ENCODE measurements around the gene LARP1.
"Not testable (repeated sequence)": the region's sequence is repeated elsewhere in the genome, so short reads cannot be mapped to it uniquely, and the experiment has no call there.

Gene LARP1

DNA sequence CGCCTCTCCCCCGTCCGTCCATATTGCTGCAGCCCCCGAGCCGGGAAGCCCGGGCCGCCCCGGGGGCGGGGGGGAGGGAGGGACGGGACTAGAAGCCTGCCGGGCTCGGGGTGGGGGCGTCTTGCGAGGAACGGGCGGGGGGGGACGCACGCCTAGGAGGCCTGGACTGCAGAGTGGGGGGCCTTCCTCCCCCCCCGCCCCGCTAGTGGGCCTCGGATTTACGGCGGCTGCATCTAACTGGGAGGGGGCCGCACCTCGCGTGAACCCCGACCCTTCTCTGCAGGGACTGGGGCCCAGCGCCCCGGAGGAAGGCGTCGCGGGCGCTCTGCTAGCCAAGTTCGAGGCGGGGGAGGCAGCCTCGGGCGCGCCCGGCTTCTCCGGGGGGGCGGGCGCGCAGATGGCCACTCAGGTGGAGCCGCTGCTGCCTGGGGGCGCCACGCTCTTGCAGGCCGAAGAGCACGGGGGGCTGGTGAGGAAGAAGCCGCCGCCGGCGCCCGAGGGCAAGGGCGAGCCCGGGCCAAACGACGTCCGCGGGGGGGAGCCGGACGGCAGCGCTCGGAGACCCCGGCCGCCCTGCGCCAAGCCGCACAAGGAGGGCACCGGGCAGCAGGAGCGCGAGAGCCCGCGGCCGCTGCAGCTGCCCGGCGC lies at the start of gene LARP1:
Gene LARP1, plus strand, starts transcription at position 17 of the 648 bp plus-strand sequence. Its CDS starts 381 bp downstream, at position 398.
- DNase-seq: no peak

DNA sequence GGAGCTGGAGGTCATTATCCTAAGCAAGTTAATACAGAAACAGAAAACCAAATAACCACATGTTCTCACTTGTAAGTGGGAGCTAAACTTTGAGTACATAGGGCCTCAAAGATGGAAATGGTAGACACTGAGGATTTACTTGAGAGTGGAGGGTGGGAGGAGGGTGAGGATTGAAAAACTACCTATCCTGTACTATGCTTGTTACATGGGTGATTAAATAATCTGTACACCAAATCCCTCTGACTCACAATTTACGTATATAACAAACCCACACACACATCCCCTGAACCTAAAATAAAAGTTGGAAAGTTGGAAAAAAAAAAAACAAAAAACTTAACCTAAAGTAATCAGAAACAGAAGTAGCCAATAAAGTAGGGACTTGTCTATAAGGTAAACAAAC lies 48.8 kb upstream of the LARP1 start:
- no peak for DNase-seq

DNA sequence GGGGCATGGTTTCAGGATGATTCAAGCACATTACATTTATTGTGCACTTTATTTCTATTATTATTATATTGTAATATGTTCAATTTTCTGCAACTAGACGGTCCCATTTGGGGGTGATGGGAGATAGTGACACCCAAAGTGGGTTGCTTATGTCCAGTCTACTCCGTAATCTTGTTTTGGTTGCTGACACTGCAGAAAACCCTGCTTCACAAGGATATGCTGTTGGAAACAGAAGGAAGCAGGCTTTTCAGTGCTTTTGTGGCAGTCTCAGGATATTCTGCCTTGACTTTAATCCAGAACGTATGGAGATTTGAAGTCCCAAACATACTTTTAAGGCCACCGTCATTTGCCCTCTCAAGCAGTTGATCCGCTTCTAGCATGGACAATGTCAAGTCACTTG lies 47.5 kb upstream of the LARP1 start:
- no peak for DNase-seq

DNA sequence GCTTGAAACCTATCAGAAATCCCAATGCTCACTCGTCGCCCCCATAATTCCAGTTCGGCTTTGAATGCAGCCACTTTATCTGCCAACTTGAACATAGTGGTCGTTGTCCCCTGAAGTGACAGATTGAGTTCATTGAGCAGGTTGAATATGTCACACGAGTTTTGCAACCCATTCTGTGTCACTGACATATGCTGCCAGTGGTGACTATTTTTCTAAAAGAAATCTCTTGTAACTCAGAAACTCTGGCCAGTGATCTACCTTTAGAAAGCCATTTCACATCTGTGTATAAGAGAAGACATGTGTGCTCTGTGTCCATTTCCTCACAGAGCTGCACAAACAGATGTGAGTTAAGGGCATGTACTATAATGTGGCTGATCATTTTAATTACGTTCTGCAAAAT lies 47.0 kb upstream of the LARP1 start:
- no peak for DNase-seq

DNA sequence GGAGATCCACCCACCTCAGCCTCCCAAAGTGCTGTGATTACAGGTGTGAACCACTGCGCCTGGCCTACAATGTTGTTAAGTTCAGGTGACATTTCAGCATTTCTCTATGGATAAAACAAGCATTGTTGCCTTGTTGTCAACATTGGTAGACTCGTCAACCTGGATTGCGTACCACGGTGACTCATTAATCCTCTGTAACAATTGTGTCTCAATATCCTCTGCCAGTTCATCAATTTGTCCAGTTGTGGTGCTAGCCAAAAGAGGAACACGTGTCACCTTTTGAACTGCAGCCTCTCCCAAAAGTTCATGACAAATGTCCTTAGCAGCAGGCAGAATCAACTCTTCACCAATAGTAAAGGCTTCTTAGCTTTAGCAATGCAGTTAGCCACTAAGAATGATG lies 46.3 kb upstream of the LARP1 start:
- no peak for DNase-seq

DNA sequence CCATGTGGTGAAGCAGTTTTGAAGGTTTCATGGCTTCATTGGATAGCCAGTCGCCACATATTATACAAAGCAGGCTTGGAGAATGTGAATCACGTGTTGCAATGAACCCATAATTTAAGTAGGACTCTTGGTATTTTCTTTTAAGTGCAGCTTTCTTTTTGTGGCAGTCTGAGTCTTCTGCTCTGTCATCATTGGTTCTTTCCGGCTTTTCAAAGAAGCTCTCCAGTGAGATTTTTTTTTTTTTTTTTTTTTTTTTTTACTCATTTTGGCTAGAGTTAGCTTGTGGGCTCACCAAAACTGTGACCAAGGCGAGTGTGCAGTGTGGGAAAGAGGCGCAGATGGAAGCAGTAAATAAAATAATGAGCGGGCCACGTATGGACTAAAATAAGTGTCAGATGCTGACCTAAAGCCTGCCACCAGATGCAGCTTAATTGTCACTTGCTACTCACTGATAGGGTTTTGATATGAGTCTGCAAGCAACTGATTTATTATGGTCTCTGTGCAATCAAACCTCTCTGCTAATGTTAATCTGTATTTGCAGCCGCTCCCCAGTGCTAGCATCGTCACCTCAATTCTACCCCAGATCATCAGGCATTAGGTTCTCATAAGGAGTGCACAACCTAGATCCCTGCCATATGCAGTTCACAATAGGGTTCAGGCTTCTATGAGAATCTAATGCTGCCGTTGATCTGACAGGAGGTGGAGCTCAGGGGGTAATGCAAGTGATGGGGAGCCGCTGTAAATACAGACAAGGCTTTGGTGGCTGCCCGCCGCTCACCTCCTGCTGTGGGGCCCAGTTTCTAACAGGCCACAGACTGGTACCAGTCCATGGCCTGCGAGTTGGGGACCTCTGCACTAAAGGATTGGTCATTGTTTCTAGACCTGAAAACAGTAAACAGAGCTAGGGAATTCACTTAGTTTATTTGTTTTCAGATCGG lies 45.5 kb upstream of the LARP1 start:
- DNase-seq: no peak

DNA sequence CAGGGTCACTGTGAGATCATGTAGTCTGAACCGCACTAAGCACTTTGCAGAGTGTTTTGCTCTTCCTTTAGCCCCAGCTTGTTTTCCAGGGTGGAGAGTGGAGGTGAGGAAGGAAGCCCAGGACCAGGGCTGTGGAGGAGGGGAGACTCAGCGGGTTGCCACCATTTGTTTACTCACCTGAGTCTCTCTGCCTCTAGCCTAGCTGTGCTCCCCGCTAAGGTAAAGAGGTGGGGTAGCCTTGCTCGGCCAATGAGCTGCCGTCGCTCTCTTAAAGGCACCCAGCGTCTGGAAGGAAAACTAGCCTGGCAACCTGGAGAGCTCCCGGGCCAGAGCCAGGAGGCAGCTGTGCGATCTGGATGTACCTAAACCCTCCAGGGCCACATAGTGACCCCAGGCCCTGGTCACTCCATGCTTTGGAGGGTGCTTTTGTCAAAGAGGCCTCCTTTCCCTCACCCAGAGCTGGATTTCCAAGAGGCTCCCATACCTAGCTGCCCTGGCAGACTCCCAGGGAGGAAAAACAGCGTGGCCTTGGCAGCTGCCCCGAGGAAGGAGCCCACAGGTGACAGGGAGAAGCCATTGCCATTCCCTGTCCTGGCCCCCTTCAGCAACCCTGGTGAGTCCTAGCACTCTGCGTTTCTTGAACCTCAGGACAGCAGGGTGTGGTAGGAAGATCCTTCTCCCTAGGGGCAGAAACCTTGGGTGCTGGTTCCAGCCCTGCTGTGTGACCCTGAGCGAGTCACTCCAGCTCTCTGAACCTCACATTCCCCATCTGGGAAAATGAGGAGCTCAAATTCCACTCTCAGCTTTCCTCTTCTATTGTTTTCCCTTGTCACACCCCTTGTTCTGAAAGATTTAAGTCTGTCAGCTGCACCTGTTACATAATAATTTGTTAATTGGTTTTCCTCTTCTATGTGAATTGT lies 42.4 kb upstream of the LARP1 start:
- no peak for DNase-seq

DNA sequence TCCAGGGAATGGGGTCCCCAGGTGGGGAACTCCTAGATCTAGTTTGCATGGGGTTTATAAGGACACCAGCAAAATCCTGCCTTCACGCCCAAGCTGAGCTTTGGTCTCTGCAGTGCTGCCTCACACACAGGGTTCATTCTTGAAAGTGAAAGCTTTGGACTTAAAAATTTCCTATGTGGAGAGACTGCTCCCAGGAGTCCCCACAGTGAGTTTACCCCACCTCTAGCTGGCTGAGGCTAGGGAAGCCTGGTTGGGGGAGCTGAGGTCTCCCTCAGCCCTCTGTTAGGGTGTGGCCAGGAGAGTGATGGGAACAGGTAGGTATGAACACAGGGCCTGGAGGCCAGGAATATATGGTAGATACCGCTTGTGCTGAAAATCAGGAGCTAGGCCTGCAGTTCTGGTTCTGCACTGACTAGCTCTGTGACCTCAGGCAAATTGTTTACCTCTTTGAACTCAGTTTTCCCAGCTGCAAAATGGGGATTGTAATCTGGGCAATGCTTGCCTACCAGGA lies 41.5 kb upstream of the LARP1 start:
- no peak for DNase-seq

DNA sequence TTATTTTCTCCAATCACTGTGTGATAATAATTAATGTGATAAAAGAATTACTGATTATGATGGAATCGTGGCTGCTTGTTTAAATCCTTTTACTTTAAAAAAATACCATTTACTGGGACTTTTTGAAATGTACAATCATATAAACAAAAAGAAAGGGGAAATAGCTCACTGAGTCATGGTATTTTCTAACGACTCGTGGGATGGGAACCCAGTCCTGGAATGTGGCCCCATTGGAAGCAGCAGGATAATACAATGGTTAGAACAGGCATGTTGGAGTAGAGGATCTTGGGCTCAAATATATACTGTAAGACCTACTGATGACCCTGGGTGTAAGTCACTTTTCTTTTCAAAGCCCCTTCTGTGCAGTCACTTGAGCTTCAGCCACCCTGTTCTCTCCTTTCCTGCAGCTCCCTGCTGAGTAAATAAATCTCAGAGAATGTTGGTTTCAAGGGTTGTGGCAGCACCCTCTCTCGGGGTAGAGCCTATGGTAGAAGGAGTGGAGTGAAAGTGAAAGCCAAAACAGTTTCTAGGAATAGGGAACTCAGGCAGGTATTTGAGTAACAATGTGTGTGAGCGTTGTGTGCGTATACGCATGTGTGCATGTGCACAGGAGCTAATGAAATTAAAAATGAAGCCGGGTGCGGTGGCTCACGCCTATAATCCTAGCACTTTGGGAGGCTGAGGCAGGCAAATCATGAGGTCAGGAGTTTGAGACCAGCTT lies 40.8 kb upstream of the LARP1 start:
- no peak for DNase-seq

DNA sequence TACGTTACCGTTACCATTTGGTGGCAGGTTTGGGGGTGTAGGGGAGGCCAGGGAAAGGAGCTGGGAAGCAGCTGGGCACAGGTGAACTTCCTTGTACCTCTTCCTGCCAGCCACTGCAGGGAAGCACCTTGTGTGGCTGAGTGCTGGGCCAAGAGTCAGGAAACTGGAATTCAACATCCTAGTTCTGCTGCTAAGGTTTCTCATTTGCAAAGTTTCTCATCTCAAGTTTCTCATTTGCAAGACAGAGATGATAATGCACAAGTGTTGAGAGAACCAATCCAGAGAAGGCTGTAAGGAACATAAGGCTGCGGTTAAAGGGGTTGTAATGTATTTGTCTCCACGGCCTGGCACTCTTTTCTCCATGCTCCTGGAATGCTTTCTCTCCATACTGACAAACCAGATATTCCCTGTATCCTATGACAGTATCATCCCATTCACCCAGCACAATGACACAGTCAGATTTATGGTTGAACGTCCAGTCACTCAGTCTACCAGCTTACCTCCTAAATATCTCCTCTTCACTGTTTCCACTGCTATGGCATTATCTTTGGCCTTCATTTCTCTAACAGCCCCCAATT lies 33.6 kb upstream of the LARP1 start:
- DNase-seq: no peak

DNA sequence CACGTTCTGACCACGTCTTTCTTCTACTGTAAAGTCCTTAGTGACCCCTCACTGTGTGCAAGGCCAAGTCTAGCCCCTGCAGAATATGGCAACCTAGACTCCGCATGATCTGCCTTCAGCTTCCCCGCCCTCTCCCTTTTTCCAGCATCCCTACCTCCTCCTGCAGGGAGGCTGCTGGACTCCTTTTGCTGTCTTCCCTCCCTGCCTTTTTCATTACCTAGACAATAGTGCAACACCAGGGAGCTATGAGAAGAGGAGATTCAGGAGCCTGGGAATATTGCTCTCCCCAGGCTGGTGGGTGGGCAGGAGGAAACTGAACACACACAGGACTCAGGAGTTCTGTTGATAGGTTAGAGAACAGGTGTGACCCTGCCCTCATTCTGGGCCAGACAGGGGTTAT lies 33.1 kb upstream of the LARP1 start:
- no peak for DNase-seq

DNA sequence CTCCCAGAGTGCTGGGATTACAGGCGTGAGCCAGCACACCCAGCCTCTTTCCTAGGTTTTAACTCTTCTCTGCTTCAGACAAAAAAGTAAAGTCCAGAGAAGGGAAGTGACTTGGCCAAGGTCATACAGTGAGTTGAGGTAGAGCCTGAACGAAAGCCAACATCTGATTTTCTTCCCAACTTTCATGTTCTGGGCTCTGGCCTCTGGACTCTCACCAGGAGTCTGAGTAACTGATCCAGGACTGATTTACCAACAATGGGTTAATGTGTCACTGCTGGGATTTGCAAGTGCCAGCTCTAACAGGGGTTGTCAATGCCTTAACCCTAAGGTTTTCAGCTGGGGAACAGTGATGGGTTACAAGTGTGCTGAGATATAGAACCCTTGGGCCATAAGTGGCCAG lies 32.2 kb upstream of the LARP1 start:
- no peak for DNase-seq

DNA sequence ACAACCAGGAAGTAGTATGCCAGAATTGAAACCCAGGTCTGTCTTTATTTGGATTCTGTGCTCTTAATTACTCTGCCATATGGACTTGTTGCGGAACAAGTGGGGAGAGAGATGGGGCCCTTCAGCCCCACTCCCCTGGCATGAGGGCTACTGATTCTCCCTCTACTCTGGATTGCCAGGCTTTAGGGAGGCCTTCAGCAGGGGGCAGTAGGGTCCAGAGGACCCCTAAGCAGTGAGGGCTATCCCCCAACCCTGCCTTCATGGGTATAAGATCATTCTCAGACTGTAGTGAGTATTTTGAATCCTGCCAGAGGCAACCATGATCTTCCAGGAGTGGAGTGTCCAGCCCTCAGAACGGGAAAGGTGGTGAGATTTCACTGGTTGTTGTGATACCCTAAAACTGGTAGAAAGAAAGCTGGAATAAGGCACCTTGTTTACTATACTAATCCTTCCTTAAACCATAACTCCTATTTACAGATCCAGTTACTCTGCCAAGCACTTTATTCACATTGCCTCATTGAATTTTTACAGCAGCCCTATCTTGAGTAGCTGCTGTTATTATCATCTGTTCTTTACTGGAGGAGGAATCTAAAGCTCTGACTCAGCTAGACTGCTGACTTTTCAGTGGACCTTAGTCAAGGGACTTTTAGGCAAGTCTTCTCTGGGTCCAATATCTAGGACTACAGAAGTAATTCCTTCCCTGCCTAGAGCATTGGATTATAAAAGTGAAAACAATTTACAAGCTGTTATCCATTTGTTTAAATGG lies 31.3 kb upstream of the LARP1 start:
- DNase-seq: no peak

DNA sequence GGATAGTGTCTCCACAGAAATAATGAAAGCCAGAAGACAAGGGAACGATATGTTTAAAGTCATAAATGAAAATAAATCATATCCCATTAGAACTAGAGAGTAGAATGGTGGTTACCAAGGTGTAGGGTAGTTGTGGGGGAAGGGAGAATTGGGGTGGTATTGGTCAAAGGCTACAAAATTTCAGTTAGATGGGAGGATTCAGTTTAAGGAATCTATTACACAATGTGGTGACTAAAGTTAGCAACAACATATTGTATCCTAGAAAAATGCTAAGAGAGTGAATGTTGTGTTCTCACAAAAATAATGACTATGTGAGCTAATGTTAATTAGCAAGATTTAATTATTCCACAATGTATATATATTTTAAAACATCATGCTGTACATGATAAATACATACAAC lies 27.8 kb upstream of the LARP1 start:
- DNase-seq: no peak

DNA sequence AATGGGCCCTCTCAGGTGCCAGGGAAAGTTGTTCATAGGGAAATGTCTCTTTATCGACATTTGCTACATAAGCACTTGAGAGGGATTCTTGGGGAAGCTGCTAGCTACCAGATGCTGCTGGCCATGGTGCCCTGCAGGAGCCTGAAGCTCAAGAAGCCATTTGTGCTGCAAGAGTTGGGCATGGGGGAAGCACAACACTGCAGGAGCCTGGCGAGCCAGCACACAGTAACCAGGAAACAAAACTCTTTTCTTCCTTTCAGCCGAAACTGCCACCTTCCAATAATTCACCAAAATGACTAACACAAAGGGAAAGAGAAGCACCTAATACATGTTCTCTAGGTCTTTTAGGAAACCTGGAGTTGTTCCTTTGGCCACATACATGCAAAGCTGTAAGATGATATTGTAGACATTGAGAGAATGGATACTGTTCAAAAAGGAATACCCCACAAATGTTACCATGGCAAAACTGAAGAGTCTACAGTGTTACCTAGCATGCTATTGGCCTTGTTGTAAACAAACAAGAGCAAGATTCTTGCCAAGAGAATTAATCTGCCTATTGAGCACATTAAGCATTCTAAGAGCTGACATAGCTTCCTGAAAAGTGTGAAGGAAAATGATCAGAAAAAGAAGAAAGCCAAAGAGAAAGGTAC lies 26.1 kb upstream of the LARP1 start:
- DNase-seq: no peak

DNA sequence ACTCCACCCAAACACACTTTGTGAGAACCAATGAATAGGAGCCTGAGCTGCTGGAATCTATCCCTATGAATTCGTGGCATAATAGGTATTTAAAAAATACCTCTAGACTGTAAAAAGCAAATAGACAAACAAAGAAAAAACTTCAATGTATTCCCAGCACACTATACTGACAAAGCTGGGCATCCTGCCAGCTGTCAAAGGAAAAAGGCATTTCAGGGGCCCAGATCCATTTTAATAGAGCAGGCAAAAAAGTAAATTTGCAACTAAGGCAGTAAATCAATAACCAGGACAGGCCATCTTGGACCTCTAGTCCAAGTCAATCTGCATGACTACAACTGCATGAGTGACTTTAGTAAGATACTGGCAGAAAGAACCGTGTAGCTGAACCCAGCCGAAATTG lies 25.6 kb upstream of the LARP1 start:
- no peak for DNase-seq

DNA sequence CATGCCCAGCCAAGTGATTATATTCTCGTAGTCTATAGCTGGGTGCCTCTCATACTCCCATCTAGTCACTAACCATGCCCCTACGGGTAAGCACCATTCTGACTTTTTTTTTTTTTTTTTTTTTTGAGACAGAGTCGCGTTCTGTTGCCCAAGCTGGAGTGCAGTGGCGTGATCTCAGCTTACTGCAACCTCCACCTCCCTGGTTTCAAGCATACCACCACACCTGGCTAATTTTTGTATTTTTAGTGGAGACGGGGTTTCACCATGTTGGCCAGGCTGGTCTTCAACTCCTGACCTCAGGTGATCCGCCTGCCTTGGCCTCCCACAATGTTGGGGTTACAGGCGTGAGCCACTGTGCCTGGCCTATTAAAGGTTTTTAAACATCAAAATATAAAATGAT lies 24.4 kb upstream of the LARP1 start:
- not testable (repeated sequence) for DNase-seq

DNA sequence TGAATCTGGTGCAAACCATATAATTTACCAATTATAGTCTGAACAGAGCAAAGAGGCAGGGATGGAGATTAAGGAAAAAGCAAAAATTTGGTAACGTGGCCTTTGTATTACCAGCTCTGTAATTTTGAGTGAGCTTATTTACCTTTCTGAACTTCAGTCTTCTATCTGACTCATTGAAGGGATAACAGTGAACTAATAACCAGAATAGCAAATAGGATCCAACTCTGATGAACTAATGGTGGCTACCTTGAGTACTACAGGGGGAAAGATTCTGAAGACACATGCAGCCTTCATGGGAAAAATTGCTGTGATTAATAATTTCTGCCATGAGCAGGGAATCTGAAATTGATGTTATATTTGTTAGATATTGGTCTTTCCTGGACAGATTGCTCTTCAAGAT lies 23.0 kb upstream of the LARP1 start:
- DNase-seq: no peak

DNA sequence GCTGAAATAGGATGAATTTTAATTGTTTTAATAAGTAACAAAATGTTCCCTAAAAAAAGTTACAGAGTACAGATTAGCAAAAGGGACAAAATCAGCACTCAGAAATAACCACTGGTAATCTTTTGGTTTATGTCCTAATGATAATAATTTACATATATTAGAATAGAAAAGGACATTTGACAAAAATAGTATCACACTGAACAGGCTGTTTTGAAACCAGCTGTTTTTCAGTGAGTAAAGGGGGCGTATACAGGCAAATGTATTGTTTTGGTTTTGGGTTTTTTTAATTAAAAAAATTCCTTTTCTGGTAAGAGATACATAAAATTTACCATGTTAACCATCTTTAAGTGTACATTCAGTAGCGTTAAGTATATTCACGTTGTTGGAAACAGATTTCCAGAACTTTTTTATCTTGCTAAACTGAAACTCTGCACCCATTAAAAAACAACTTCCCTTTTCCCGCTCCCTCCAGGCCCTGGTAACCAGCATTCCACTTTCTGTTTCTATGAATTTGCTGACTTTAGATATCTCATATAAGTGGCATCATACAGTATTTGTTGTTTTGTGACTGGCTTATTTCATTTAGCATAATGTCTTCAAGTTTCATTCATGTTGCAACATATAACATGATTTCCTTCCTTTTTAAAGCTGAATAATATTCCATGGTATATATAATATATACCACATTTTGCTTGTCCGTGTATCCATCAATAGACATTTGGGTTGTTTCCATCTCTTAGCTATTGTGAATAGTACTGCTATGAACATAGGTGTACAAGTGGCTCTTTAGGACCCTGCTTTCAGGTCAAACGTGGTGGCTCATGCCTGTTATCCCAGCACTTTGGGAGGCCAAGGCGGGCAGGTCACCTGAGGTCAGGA lies 20.6 kb upstream of the LARP1 start:
- no peak for DNase-seq

DNA sequence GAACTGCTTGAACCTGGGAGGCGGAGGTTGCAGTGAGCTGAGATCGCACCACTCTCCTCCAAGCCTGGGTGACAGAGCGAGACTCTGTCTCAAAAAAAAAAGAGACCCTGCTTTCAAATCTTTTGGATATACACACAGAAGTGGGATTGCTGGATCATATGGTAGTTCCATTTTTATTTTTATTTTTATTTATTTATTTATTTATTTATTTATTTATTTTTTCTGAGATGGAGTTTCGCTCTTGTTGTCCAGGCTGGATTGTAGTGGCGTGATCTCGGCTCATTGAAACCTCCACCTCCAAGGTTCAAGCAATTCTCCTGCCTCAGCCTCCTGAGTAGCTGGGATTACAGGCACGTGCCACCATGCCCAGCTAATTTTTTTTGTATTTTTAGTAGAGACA lies 19.8 kb upstream of the LARP1 start:
- DNase-seq: not testable (repeated sequence)

Measured in NCI-H1694 (cell line).